ENCODE measurements around the gene HTR3E. TPM values are rescaled to one million over a fixed set of nuclear protein-coding genes. Genes with fewer than 3 reads are reported as not detected.
"Not testable (repeated sequence)": the region's sequence is repeated elsewhere in the genome, so short reads cannot be mapped to it uniquely, and the experiment has no call there.

The HTR3E gene
- total RNA-seq, 1 donor from 2014 or later = not detected

DNA sequence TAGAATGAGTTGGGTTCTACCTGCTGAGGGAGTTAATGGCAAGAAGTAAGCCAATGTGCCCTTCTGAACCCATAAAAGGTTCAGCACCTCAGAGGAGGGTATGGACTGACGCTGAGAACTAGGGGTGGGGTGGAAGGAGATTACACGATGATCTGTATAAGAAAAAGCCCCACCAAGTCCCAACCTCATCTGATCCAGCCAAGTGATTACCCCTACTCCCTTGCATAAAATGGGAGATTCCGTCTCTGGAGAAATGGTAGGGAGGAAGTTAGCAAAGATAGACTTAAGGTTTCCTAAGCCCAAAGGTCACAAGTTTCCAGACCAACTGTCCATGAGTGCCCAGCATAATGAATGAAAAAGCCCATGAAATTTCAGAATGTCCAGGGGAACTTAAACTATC, 51.2 kb downstream of the HTR3E start:
- intact Hi-C loops (cut with micrococcal nuclease) = no loop called here

DNA sequence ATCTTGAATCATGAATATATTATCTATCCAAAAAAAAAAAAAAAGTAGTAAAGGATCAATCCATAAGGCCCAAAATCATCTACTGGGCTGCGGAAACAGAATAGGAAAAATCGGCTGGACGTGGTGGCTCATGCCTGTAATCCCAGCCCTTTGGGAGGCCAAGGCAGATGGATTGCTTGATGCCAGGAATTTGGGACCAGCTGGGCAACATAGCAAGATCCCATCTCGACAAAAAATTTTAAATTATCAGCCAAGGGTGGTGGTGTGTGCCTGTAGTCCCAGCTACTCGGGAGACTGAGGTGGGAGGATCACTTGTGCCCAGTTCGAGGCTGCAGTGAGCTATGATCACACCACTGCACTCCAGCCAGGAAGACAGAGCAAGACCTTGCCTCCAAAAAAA, 52.3 kb downstream of the HTR3E start:
- Mint-ChIP-seq H3K27me3 (ENCODE audit: low read depth) (no peaks in the 10 kb centered on the region), H3K36me3 (ENCODE audit: low read depth) (peaks cover 25% of the 10 kb centered on the region), H3K9me3 (no peaks in the 10 kb centered on the region), H3K4me3 (ENCODE audit: low read depth) (no peak overlapping the region), H3K4me1 (ENCODE audit: low read depth) (no peaks in the 10 kb centered on the region), H3K27ac (no peak overlapping the region)
- DNase-seq (ENCODE audit: low spot score) = no peak
- intact Hi-C loops (cut with micrococcal nuclease) = no loop called here

More for the DNA sequence above, 51.2 kb downstream of the HTR3E start:
- Mint-ChIP-seq H3K27ac (no peak overlapping the region), H3K4me3 (ENCODE audit: low read depth) (no peak overlapping the region), H3K9me3 (no peaks in the 10 kb centered on the region), H3K4me1 (ENCODE audit: low read depth) (no peaks in the 10 kb centered on the region), H3K27me3 (ENCODE audit: low read depth) (no peaks in the 10 kb centered on the region), H3K36me3 (ENCODE audit: low read depth) (peaks cover 35% of the 10 kb centered on the region)
- DNase-seq (ENCODE audit: low spot score) = no peak

DNA sequence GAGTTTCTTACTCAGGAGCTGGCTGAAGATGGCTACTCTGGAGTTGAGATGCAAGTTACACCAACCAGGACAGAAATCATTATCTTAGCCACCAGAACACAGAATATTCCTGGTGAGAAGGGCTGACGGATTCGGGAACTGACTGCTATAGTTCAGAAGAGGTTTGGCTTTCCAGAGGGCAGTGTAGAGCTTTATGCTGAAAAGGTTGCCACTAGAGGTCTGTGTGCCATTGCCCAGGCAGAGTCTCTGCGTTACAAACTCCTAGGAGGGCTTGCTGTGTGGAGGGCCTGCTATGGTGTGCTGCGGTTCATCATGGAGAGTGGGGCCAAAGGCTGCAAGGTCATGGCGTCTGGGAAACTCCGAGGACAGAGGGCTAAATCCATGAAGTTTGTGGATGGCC, 52.9 kb downstream of the HTR3E start:
- H3K27ac Mint-ChIP-seq; H3K27me3 Mint-ChIP-seq (ENCODE audit: low read depth); H3K9me3 Mint-ChIP-seq; H3K4me3 Mint-ChIP-seq (ENCODE audit: low read depth); intact Hi-C loops (cut with micrococcal nuclease); DNase-seq (ENCODE audit: low spot score); H3K4me1 Mint-ChIP-seq (ENCODE audit: low read depth): not testable (repeated sequence)
- H3K36me3 Mint-ChIP-seq (ENCODE audit: low read depth) = peaks cover 20% of the 10 kb centered on the region

DNA sequence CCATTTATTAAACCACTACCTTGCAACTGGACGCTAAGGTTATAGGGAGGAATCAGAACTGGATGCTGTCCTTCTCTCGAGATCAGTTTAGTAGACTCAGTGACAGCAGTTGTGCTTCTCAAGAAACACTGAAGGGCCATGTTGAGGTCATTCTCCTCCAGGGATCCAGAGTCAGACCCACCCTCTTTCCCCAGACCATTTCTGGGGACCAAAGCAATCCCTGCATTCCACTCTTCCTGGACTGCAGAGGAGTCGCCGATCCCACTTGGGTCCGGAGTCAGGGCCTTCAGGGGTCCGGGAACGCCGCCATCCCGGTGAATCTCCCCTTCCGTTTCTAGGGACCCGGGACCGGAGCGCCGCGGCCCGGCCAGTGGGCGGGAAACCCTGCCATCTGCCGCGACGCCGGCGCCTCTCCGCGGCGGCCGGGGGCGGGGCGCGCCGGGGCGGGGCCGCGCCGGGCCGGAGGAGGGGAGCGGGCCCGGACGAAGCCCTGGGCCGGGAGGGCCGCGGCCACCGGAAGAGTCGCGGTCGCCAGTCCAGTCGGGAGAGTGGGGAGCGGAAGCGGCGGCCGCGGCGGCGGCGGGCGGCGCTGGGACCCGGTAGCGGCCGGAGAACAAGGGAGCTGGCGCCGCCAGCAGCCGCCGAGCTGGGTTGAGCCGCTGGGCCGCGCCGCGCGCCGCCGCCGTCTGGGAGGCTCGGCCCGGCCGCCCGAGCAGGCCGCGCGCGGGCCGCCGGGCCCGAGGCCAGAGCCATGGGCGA, 58.2 kb downstream of the HTR3E start, which contains the start of gene DVL3:
Gene DVL3 (plus strand): TSS at position 493 of the 759 bp plus-strand sequence. CDS start 259 bp downstream, at position 752.
- peak within 1 kb of the TSS; percentile 96 for H3K4me3 Mint-ChIP-seq (ENCODE audit: low read depth)
- DNase-seq (ENCODE audit: low spot score) = peak; percentile 49
- H3K36me3 Mint-ChIP-seq (ENCODE audit: low read depth) = peaks cover 5% of the 10 kb centered on the region
- H3K27me3 Mint-ChIP-seq (ENCODE audit: low read depth) = no peaks in the 10 kb centered on the region
- intact Hi-C loops (cut with micrococcal nuclease) = loop anchor here (1.0 kb wide), 3 partner anchors 19 to 144 kb away; partner anchors contain the start of genes ABCF3, AP2M1 and PSMD2
- peak within 1 kb of the TSS; percentile 79 for H3K27ac Mint-ChIP-seq
- peaks cover 16% of the 10 kb centered on the region for H3K4me1 Mint-ChIP-seq (ENCODE audit: low read depth)
- no peaks in the 10 kb centered on the region for H3K9me3 Mint-ChIP-seq

DNA sequence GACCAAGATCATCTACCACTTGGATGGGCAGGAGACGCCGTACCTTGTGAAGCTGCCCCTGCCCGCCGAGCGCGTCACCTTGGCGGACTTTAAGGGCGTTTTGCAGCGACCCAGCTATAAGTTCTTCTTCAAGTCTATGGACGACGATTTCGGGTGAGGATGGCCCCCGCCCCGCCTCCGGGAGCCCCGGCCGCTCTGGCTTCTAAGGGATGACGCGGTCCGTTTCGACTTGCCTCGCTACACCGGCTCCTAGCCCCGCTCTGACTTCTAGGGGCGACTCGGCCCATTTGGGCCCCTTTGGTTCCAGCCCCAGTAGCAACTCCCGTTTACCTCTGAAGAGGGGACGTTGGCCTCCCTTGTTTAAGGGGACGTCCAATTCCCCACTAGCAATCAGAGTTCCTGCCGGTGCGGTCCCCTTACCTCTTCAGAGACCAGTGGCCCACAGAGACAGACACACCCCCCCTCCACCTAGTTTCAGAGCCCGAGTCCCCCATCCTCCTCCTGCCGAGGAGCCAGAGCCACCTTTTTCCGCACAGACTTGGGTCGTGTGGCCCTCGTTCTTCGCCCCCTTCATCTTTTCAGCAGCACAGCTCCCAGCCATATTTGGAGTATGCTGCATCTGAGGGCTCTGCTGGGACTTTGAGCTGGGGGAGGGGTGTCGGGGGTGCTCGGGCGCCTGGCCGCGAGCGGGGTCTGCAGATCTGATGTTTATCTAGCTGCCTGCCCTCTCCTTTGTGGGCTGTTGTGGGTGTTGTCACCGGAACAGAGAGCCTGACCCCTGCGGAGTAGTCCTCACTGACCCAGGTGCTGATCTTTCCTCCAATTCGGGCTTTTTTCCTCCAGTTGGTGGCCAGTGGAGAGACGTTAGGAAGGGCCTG, 59.0 kb downstream of the HTR3E start:
- Mint-ChIP-seq H3K27ac (peak overlapping the region; percentile 79), H3K36me3 (ENCODE audit: low read depth) (peaks cover 8% of the 10 kb centered on the region), H3K9me3 (no peaks in the 10 kb centered on the region), H3K27me3 (ENCODE audit: low read depth) (no peaks in the 10 kb centered on the region), H3K4me3 (ENCODE audit: low read depth) (peak overlapping the region; percentile 96), H3K4me1 (ENCODE audit: low read depth) (peaks cover 20% of the 10 kb centered on the region)
- intact Hi-C loops (cut with micrococcal nuclease) = loop anchor here (1.0 kb wide), 4 partner anchors 18 to 143 kb away; partner anchors contain the start of genes ABCF3, AP2M1, EIF2B5 and PSMD2
- peak; percentile 39 for DNase-seq (ENCODE audit: low spot score)

DNA sequence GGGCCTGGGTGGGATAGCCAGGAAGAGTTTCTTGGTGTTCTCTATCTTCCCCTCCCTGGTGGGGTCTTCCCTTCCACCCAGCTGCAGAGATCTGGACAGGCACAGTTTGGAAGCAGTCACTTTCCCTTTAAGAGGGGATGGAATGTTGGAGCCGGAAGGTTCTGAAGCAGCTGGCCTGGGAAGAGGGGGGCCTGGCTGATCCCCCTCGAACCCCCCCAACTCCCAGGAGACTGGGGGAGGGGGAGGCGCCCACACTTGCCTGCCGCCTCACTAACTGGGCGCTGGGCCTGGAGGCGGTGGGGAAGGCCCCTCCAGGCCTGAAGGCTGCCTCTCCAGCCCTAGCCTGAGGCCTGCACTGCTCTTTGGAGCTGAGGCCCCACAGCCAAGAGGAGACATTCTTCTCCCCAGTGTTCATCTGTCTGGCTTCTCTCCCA, 59.7 kb downstream of the HTR3E start:
- DNase-seq (ENCODE audit: low spot score) = no peak
- Mint-ChIP-seq H3K27ac (peak overlapping the region; percentile 31), H3K9me3 (no peaks in the 10 kb centered on the region), H3K36me3 (ENCODE audit: low read depth) (peaks cover 11% of the 10 kb centered on the region), H3K27me3 (ENCODE audit: low read depth) (no peaks in the 10 kb centered on the region), H3K4me1 (ENCODE audit: low read depth) (peaks cover 20% of the 10 kb centered on the region), H3K4me3 (ENCODE audit: low read depth) (peak overlapping the region; percentile 96)
- intact Hi-C loops (cut with micrococcal nuclease) = loop anchor here (1.0 kb wide), 1 partner anchor 21 kb away; the partner anchor contains the start of gene EIF2B5

Other genes with a start within 250 kb of the HTR3E start
- 74.9 and 81.7 TPM in 2 replicates for gene PARL, start 212.2 kb upstream of the HTR3E start, total RNA-seq
- 20.6 and 21.0 TPM in 2 replicates for gene ABCC5, start 79.2 kb upstream of the HTR3E start, total RNA-seq
- gene HTR3D, start 65.3 kb upstream of the HTR3E start, total RNA-seq = not detected in 2 replicates
- not detected in 2 replicates for gene HTR3C, start 44.0 kb upstream of the HTR3E start, total RNA-seq
- 70.2 and 75.0 TPM in 2 replicates for gene EIF2B5, start 38.3 kb downstream of the HTR3E start, total RNA-seq
- 53.8 and 56.1 TPM in 2 replicates for gene DVL3, start 58.3 kb downstream of the HTR3E start, total RNA-seq
- gene AP2M1, start 77.8 kb downstream of the HTR3E start, total RNA-seq = 234 and 240 TPM in 2 replicates
- 68.2 and 73.4 TPM in 2 replicates for gene ABCF3, start 89.1 kb downstream of the HTR3E start, total RNA-seq
- 0.11 TPM in 1 of 2 replicates, not detected in the other for gene VWA5B2, start 132.5 kb downstream of the HTR3E start, total RNA-seq
- gene ALG3, start 151.9 kb downstream of the HTR3E start, total RNA-seq = 64.0 and 66.6 TPM in 2 replicates
- gene EEF1AKMT4, start 152.6 kb downstream of the HTR3E start, total RNA-seq = 9.5 and 10.6 TPM in 2 replicates
- 0.18 TPM in 1 of 2 replicates, not detected in the other for gene CAMK2N2, start 164.5 kb downstream of the HTR3E start, total RNA-seq
- not detected in 2 replicates for gene ECE2, start 179.0 kb downstream of the HTR3E start, total RNA-seq
- 268 and 275 TPM in 2 replicates for gene PSMD2, start 202.2 kb downstream of the HTR3E start, total RNA-seq
- 624 and 628 TPM in 2 replicates for gene EIF4G1, start 217.5 kb downstream of the HTR3E start, total RNA-seq
- gene FAM131A, start 240.5 kb downstream of the HTR3E start, total RNA-seq = 12.6 and 13.9 TPM in 2 replicates